ENCODE data around the gene MAEA. TPM values are rescaled to one million over a fixed set of nuclear protein-coding genes. Genes with fewer than 3 reads are reported as not detected.
"Not testable (repeated sequence)": the region's sequence is repeated elsewhere in the genome, so short reads cannot be mapped to it uniquely, and the experiment has no call there.

MAEA gene
- total and polyA plus RNA-seq, 10 of the 15 experiments (the other 5 are each of a cell fraction or from before 2014, with no cell fraction given): 3.6 to 67.1 (median 54.6) TPM

DNA sequence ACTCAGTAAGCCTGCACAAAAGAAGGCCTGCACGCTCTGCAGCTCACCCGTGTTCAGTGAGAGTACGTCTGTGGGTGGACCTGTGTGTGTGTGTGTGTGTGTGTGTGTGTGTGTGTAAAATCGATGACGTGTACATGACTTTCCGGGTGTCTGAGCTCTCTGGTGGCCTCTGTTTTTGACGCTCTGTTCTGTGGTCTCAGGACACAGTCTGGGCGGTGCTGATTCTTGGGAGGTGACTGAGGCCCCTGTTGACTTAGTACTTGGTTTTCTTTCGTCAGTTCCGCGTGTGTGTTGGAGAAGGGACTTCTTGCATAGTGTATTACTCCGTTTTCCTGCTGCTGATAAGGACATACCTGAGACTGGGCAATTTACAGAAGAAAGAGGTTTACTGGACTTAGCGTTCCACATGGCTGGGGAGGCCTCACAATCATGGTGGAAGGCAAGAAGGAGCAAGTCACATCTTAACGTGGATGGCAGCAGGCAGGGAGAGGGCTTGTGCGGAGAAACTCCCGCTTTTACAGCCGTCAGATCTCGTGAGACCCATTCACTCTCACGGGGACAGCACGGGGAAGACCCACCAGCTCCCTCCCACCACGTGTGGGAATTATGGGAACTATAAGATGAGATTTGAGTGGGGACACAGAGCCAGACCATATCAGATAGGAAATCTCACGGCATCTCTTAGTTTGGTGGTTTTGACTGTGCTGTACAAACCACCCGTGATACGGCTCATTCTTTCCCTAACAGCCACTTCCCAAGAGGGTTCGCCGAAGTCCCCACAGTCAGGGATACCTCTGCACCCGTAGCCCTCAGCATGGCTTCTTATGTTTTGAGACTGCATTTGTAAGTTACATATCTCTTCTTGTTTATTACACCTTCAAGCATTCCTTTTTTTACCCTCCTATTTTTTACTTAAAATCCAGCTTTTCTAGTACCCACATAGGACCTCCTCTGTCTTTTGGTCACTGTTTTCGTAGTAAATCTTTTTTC lies 81.8 kb downstream of the MAEA start:
- FAIRE-seq: no peak
- no peak overlapping the region for H3K9ac ChIP-seq (ENCODE audit: control insufficient read depth, insufficient read depth, low read length)
- CTCF ChIA-PET: no interaction called here
- in situ Hi-C loops (cut with MboI): no loop called here
- no peak overlapping the region for H2AFZ ChIP-seq (ENCODE audit: control insufficient read depth, low read depth, low read length)
- WGBS (ENCODE audit: insufficient coverage, insufficient replicate concordance, low lambda C conversion rate, missing lambda C conversion rate): 90% methylated on average over 26 of the region's 28 CpGs
- DNase-seq (ENCODE audit: low read depth, low spot score): no peak
- no TSS peak for BruUV-seq (replicated peaks)
- no peaks in the 10 kb centered on the region for H3K79me2 ChIP-seq (ENCODE audit: control insufficient read depth, insufficient read depth, low read length)
- no peak overlapping the region for H3K4me3 ChIP-seq
- RAD21 ChIA-PET (ENCODE audit: unreplicated experiment): no interaction called here
- intact Hi-C loops (cut with micrococcal nuclease; ENCODE audit: unreplicated experiment): no loop called here
- POLR2A ChIA-PET: no interaction called here
- SMC1A ChIA-PET (ENCODE audit: uncharacterized antibody, unreplicated experiment): no interaction called here
- no peaks in the 10 kb centered on the region for H3K4me1 ChIP-seq (ENCODE audit: control insufficient read depth, insufficient read depth, low read length)
- H3K9me3 ChIP-seq (replicated peaks; ENCODE audit: control insufficient read depth, insufficient read depth, low read length): no peaks in the 10 kb centered on the region
- no peaks in the 10 kb centered on the region for H4K20me1 ChIP-seq (ENCODE audit: control insufficient read depth, insufficient read depth)
- no peaks in the 10 kb centered on the region for H3K27me3 ChIP-seq (replicated peaks in 1 of 2; ENCODE audit: control insufficient read depth in 2 of 2, insufficient read depth in 2 of 2, low read length in 1 of 2)
- TF ChIP-seq, protein P1, sequence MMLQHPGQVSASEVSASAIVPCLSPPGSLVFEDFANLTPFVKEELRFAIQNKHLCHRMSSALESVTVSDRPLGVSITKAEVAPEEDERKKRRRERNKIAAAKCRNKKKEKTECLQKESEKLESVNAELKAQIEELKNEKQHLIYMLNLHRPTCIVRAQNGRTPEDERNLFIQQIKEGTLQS (IDR thresholded peaks at IDR 0.05; ENCODE audit: borderline replicate concordance, extremely low read depth, low read depth, low read length): no peak
- no peak for TF ChIP-seq LARP7 (IDR thresholded peaks at IDR 0.05)
- TF ChIP-seq TCF7 (IDR thresholded peaks at IDR 0.05; ENCODE audit: borderline replicate concordance): no peak
- no peak for TF ChIP-seq TARDBP (IDR thresholded peaks at IDR 0.05; ENCODE audit: borderline replicate concordance)
- ATAC-seq: no peak
- H3K4me2 ChIP-seq (ENCODE audit: control insufficient read depth, insufficient read depth): no peak overlapping the region
- H3K27ac ChIP-seq (ENCODE audit: control insufficient read depth, insufficient read depth): no peak overlapping the region
- no peaks in the 10 kb centered on the region; a peak in 2 of 4 replicates for H3K36me3 ChIP-seq (ENCODE audit: control insufficient read depth in 2 of 2, insufficient read depth in 2 of 2, low read length in 1 of 2)

- CTCF ChIA-PET; BruUV-seq (replicated peaks): not testable (repeated sequence)
Measured at GRCh38 chr4:1372576-1372975, 82.9 kb downstream of the MAEA start.

More at GRCh38 chr4:1372576-1372975, 82.9 kb downstream of the MAEA start:
- H4K20me1 ChIP-seq (ENCODE audit: control insufficient read depth, insufficient read depth); H3K27me3 ChIP-seq (replicated peaks in 1 of 2; ENCODE audit: control insufficient read depth in 2 of 2, insufficient read depth in 2 of 2, low read length in 1 of 2); H3K4me3 ChIP-seq; intact Hi-C loops (cut with micrococcal nuclease; ENCODE audit: unreplicated experiment); H3K27ac ChIP-seq (ENCODE audit: control insufficient read depth, insufficient read depth); H3K9ac ChIP-seq (ENCODE audit: control insufficient read depth, insufficient read depth, low read length); SMC1A ChIA-PET (ENCODE audit: uncharacterized antibody, unreplicated experiment); RAD21 ChIA-PET (ENCODE audit: unreplicated experiment); H3K79me2 ChIP-seq (ENCODE audit: control insufficient read depth, insufficient read depth, low read length); in situ Hi-C loops (cut with MboI); ATAC-seq; H3K36me3 ChIP-seq (ENCODE audit: control insufficient read depth in 2 of 2, insufficient read depth in 2 of 2, low read length in 1 of 2); H3K4me1 ChIP-seq (ENCODE audit: control insufficient read depth, insufficient read depth, low read length); H2AFZ ChIP-seq (ENCODE audit: control insufficient read depth, low read depth, low read length); H3K4me2 ChIP-seq (ENCODE audit: control insufficient read depth, insufficient read depth); DNase-seq (ENCODE audit: low read depth, low spot score); H3K9me3 ChIP-seq (replicated peaks; ENCODE audit: control insufficient read depth, insufficient read depth, low read length); POLR2A ChIA-PET; FAIRE-seq: not testable (repeated sequence)
- 86% methylated on average over 8 of the region's 22 CpGs for WGBS (ENCODE audit: insufficient coverage, insufficient replicate concordance, low lambda C conversion rate, missing lambda C conversion rate)

All from GM12878 (cell line).